Parathyroid adenoma (tissue), 2 donors: ENCODE measurements around the gene UFC1.
"Not testable (repeated sequence)": the region's sequence is repeated elsewhere in the genome, so short reads cannot be mapped to it uniquely, and the experiment has no call there.

Source experiments
- H2AFZ ChIP-seq: fragments of 300-600 bp; sonication (generic); one replicate; pipeline ENCODE4 v1.7.0; 2017; ENCODE audit warnings: antibody characterized with exemption, mild to moderate bottlenecking
- H3K27ac ChIP-seq: fragments of 300-600 bp; sonication (generic); one replicate; pipeline ENCODE4 v1.7.0; 2017
- H3K27me3 ChIP-seq: fragments of 300-600 bp; sonication (generic); one replicate; pipeline ENCODE4 v1.7.0; 2017; ENCODE audit warnings: low read length; ENCODE audit not compliant: control insufficient read depth, insufficient read depth
- H3K36me3 ChIP-seq: fragments of 300-600 bp; sonication (generic); one replicate; pipeline ENCODE4 v1.7.0; 2017; ENCODE audit warnings: low read length; ENCODE audit not compliant: control insufficient read depth, insufficient read depth
- H3K4me1 ChIP-seq: fragments of 300-600 bp; sonication (generic); one replicate; pipeline ENCODE4 v1.7.0; 2017; ENCODE audit warnings: control low read depth
- H3K4me2 ChIP-seq: fragments of 300-600 bp; sonication (generic); one replicate; pipeline ENCODE4 v1.7.0; 2017; ENCODE audit warnings: low read length
- H3K4me3 ChIP-seq: fragments of 300-600 bp; sonication (generic); one replicate; pipeline ENCODE4 v1.7.0; 2017; ENCODE audit warnings: low read depth, low read length
- H3K79me2 ChIP-seq: fragments of 300-600 bp; sonication (generic); one replicate; pipeline ENCODE4 v1.7.0; 2017; ENCODE audit warnings: control low read depth
- H3K9ac ChIP-seq: fragments of 300-600 bp; sonication (generic); one replicate; pipeline ENCODE4 v1.7.0; 2017; ENCODE audit warnings: mild to moderate bottlenecking
- H3K9me3 ChIP-seq: fragments of 300-600 bp; sonication (generic); one replicate; pipeline ENCODE4 v1.7.0; 2017; ENCODE audit warnings: low read length; ENCODE audit not compliant: control insufficient read depth
- TF ChIP-seq, protein P1 (sequence below): fragments of 300-600 bp; sonication (generic); IDR thresholded peaks from one replicate; pipeline ENCODE4 v1.7.0; 2017; ENCODE audit warnings: antibody characterized with exemption, mild to moderate bottlenecking
- donor health status: primary hyperparathyroidism.

The UFC1 gene

DNA sequence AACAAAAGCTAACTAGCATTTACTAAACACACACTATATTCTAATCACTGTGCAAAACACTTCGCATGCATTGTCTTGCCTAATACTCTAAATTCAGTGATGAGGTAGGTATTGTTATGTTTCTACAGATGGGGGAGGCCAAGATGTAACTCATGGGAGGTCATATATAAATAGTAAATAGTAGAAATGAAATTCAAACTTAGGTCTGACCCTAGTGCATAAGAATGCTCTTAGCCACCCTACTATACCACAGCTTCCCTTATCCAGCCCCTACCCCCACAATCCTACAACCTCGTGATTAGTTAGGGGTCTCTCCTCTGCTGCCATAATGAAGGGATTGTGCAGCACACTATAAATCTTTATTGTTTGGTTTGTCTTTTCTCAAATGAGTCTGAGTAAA lies 39.2 kb upstream of the UFC1 start:
- H3K36me3 ChIP-seq: no peaks in the 10 kb centered on the region
- H3K9ac ChIP-seq: no peak overlapping the region
- H3K4me2 ChIP-seq: no peak overlapping the region
- TF ChIP-seq, protein P1, sequence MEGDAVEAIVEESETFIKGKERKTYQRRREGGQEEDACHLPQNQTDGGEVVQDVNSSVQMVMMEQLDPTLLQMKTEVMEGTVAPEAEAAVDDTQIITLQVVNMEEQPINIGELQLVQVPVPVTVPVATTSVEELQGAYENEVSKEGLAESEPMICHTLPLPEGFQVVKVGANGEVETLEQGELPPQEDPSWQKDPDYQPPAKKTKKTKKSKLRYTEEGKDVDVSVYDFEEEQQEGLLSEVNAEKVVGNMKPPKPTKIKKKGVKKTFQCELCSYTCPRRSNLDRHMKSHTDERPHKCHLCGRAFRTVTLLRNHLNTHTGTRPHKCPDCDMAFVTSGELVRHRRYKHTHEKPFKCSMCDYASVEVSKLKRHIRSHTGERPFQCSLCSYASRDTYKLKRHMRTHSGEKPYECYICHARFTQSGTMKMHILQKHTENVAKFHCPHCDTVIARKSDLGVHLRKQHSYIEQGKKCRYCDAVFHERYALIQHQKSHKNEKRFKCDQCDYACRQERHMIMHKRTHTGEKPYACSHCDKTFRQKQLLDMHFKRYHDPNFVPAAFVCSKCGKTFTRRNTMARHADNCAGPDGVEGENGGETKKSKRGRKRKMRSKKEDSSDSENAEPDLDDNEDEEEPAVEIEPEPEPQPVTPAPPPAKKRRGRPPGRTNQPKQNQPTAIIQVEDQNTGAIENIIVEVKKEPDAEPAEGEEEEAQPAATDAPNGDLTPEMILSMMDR: no peak
- peaks cover 31% of the 10 kb centered on the region for H3K79me2 ChIP-seq
- H3K4me1 ChIP-seq: peaks cover 8% of the 10 kb centered on the region
- H3K9me3 ChIP-seq: no peaks in the 10 kb centered on the region
- no peak overlapping the region for H3K27ac ChIP-seq
- no peak overlapping the region for H3K4me3 ChIP-seq
- no peaks in the 10 kb centered on the region for H3K27me3 ChIP-seq
- H2AFZ ChIP-seq: no peak overlapping the region

DNA sequence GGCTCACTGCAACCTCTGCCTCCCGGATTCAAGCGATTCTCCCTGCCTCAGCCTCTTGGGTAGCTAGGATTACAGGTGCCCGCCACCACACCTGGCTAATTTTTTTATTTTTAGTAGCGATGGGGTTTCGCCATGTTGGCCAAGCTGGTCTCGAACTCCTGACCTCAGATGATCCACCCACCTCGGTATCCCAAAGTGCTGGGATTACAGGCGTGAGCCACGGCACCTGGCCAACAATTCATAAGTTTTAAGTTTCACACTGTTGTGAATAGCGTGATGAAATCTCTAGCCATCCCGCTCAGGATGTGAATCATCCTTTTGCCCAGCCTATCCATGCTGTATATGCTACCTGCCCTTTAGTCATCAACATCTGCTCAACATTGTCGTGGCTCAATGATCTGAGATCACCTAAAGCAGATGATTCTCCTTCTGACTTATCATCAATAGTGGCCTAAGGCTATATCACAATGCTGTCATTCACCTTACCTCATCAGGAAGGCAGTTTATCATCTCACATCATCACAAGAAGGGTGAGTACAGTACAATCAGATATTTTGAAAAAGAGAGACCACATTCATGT lies 38.6 kb upstream of the UFC1 start:
- Histone ChIP-seq H3K4me3 (no peak overlapping the region), H3K27ac (no peak overlapping the region), H3K9me3 (no peaks in the 10 kb centered on the region), H3K9ac (no peak overlapping the region), H3K4me2 (no peak overlapping the region), H3K36me3 (no peaks in the 10 kb centered on the region), H3K4me1 (peaks cover 13% of the 10 kb centered on the region), H3K27me3 (no peaks in the 10 kb centered on the region), H3K79me2 (peaks cover 31% of the 10 kb centered on the region), H2AFZ (no peak overlapping the region)
- TF ChIP-seq, protein P1: no peak

DNA sequence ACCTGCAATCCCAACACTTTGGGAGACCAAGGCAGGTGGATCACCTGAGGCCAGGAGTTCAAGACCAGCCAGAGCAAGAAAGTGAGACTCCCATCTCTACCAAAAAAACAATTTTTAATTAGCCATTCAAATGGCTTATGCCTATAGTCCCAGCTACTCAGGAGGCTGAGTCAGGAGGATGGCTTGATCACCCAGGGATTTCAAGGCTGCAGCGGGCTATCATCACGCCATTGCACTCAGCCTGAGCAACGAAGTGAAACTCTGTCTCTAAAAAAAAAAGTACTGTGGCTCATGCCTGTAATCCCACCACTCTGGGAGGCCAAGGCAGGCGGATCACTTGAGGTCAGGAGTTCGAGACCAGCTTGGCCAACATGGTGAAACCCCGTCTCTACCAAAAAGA lies 37.8 kb upstream of the UFC1 start:
- not testable (repeated sequence) for H3K9ac ChIP-seq, H3K27me3 ChIP-seq, H3K27ac ChIP-seq, H3K9me3 ChIP-seq, H3K4me2 ChIP-seq, H3K36me3 ChIP-seq, H3K4me3 ChIP-seq, H2AFZ ChIP-seq
- Histone ChIP-seq H3K4me1 (peaks cover 13% of the 10 kb centered on the region), H3K79me2 (peaks cover 31% of the 10 kb centered on the region)

DNA sequence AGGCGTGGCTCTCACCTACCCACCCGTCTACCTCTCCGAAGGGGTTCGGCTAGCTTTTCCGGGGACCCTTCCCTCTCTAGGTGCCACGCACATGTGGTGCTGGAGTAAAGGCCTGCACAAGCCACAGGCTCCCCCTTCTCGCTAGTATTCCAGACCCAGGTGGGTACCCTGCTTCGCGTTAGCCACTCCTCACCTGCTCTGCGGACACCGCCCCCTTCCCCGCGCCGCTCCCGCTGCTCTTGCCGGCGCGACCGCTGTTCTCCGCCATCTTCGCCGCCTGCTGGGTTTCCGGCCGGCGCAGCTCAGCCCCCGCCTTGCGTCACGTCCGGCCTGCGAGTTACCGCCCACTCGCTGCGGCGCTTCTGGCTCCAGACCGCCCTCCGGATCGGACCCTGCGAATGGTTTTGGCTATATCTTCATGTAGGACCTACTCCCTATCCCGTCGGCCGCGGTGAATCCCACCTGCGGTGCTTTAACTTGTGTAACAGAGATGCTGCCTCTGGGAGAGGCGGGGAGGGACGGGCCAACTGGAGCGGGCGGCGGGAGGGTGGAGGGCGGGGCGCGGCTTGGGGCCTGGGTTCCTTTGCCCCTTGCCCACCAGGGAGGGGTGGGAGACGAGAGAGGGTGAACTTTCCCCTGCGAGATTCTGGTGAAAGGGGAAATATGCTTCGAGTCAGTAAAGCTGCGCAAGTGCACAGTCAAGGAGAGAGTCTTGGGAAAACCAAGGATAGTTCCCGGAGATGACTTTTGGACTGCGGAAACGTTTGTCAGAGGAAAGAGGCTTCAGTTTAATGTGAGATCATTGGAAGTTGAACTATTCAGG lies 35.8 kb upstream of the UFC1 start, which contains the start of the genes NIT1 and PFDN2:
Gene NIT1 (plus strand): TSS at position 347 of the 823 bp plus-strand sequence. CDS start 72 bp downstream, at position 419.
Gene PFDN2 (minus strand): TSS at position 279 of the 823 bp plus-strand sequence. CDS start 11 bp downstream, at position 268.
- H2AFZ ChIP-seq: peak within 1 kb of the TSS; percentile 86
- H3K79me2 ChIP-seq: peaks cover 31% of the 10 kb centered on the region
- H3K27ac ChIP-seq: peak within 1 kb of the TSS; percentile 93
- TF ChIP-seq, protein P1: no peak
- peak within 1 kb of the TSS; percentile 93 for H3K4me3 ChIP-seq
- no peaks in the 10 kb centered on the region for H3K9me3 ChIP-seq
- no peaks in the 10 kb centered on the region for H3K27me3 ChIP-seq
- H3K36me3 ChIP-seq: no peaks in the 10 kb centered on the region
- H3K4me1 ChIP-seq: peaks cover 13% of the 10 kb centered on the region
- H3K9ac ChIP-seq: peak within 1 kb of the TSS; percentile 43
- peak within 1 kb of the TSS; percentile 80 for H3K4me2 ChIP-seq

DNA sequence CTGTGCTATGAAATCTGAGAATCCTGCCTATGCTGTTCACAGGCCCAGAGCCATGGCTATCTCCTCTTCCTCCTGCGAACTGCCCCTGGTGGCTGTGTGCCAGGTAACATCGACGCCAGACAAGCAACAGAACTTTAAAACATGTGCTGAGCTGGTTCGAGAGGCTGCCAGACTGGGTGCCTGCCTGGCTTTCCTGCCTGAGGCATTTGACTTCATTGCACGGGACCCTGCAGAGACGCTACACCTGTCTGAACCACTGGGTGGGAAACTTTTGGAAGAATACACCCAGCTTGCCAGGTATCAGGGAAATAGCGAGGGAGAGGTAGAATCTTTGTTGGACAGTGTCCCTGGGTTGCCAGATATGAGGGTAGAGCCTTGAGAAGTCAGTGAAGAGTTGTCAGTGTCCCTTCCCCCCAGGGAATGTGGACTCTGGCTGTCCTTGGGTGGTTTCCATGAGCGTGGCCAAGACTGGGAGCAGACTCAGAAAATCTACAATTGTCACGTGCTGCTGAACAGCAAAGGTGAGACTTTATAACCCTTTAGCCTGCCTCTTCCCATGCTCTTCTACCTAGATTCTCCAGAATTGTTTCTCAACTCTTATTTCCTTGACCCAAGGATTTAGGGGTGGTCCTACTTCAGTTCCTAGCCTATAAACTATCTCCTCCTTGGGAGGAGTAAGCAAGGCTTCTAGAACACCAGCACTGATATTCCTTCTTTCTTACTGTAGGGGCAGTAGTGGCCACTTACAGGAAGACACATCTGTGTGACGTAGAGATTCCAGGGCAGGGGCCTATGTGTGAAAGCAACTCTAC lies 34.5 kb upstream of the UFC1 start:
- Histone ChIP-seq H3K27me3 (no peaks in the 10 kb centered on the region), H3K9ac (no peak overlapping the region), H3K9me3 (no peaks in the 10 kb centered on the region), H3K4me1 (peaks cover 13% of the 10 kb centered on the region), H2AFZ (no peak overlapping the region), H3K79me2 (peaks cover 26% of the 10 kb centered on the region), H3K27ac (peak overlapping the region; percentile 93), H3K4me3 (peak overlapping the region; percentile 93), H3K4me2 (peak overlapping the region; percentile 80), H3K36me3 (no peaks in the 10 kb centered on the region)
- TF ChIP-seq, protein P1: peak; percentile 28
